DND-41 (cell line): Measurements from ENCODE around the gene S1PR4.
"Not testable (repeated sequence)": the region's sequence is repeated elsewhere in the genome, so short reads cannot be mapped to it uniquely, and the experiment has no call there.

Source experiments
- ATAC-seq: fragments of 200-7000 bp; cut with Tn5 transposase; 3 replicates; pipeline ENCODE4 v1.9.1; 2021; ENCODE audit warnings: low read depth; ENCODE audit not compliant: insufficient read depth
- DNase-seq: peaks from one replicate; pipeline ENCODE4 v3.0.0-alpha.2; 2020
- H2AFZ ChIP-seq: 2 replicates; pipeline ENCODE4 v1.6.0; 2012; ENCODE audit warnings: low read depth, low read length
- H3K27ac ChIP-seq: 2 replicates; pipeline ENCODE4 v1.5.1; 2012; ENCODE audit warnings: low read length, inconsistent platforms
- H3K27me3 ChIP-seq: fragments of 200-600 bp; sonication (generic); 2 replicates; pipeline ENCODE4 v1.6.0; 2012; ENCODE audit warnings: low read length, mild to moderate bottlenecking, inconsistent platforms; ENCODE audit not compliant: insufficient read depth, poor library complexity
- H3K36me3 ChIP-seq: 2 replicates; pipeline ENCODE4 v1.5.1; 2012; ENCODE audit warnings: low read length, inconsistent platforms; ENCODE audit not compliant: insufficient read depth
- H3K4me1 ChIP-seq: 2 replicates; pipeline ENCODE4 v1.5.1; 2012; ENCODE audit warnings: mild to moderate bottlenecking, low read length; ENCODE audit not compliant: insufficient read depth
- H3K4me2 ChIP-seq: 2 replicates; pipeline ENCODE4 v1.6.0; 2012; ENCODE audit warnings: mild to moderate bottlenecking, moderate library complexity, low read length, inconsistent platforms; ENCODE audit not compliant: insufficient read depth
- H3K4me3 ChIP-seq, 2 experiments: fragments of 200-600 bp in 1 of 2; shearing (Covaris generic) in 1 of 2; 2 replicates each; pipeline ENCODE4 v1.5.1; 2012 to 2016; ENCODE audit warnings: inconsistent platforms in 2 of 2, low read length in 2 of 2, mild to moderate bottlenecking in 2 of 2, low read depth in 1 of 2, moderate library complexity in 1 of 2
- H3K79me2 ChIP-seq: 2 replicates; pipeline ENCODE4 v1.6.0; 2012; ENCODE audit warnings: low read length, inconsistent platforms; ENCODE audit not compliant: insufficient read depth
- H3K9ac ChIP-seq: 2 replicates; pipeline ENCODE4 v1.6.0; 2012; ENCODE audit warnings: low read depth, mild to moderate bottlenecking, inconsistent platforms, low read length, moderate library complexity
- H3K9me3 ChIP-seq: 2 replicates; pipeline ENCODE4 v1.5.1; 2012; ENCODE audit warnings: low read length, moderate library complexity, mild to moderate bottlenecking, inconsistent platforms; ENCODE audit not compliant: insufficient read depth, severe bottlenecking
- H4K20me1 ChIP-seq: 2 replicates; pipeline ENCODE4 v1.6.0; 2012; ENCODE audit warnings: low read length; ENCODE audit not compliant: insufficient read depth
- EZH2 ChIP-seq: IDR thresholded peaks from 3 replicates; pipeline ENCODE4 v1.6.1; 2012; ENCODE audit warnings: borderline replicate concordance, low read depth, mild to moderate bottlenecking, moderate library complexity, low read length, inconsistent platforms; ENCODE audit not compliant: severe bottlenecking
- TF ChIP-seq, protein P1 (sequence below): IDR thresholded peaks from 2 replicates; pipeline ENCODE4 v1.5.1; 2012; ENCODE audit warnings: borderline replicate concordance, low read length, moderate library complexity, mild to moderate bottlenecking; ENCODE audit not compliant: poor library complexity, severe bottlenecking; ENCODE audit errors: extremely low read depth

The S1PR4 gene

GRCh38 chr19:3201072-3201700, 22.6 kb downstream of the S1PR4 start:
- DNase-seq (no peak), ATAC-seq (no peak)
- H3K27ac ChIP-seq = no peak overlapping the region
- H3K9ac ChIP-seq = no peak overlapping the region
- peaks cover 76% of the 10 kb centered on the region for H3K36me3 ChIP-seq
- no peak for TF ChIP-seq EZH2
- TF ChIP-seq, protein P1, sequence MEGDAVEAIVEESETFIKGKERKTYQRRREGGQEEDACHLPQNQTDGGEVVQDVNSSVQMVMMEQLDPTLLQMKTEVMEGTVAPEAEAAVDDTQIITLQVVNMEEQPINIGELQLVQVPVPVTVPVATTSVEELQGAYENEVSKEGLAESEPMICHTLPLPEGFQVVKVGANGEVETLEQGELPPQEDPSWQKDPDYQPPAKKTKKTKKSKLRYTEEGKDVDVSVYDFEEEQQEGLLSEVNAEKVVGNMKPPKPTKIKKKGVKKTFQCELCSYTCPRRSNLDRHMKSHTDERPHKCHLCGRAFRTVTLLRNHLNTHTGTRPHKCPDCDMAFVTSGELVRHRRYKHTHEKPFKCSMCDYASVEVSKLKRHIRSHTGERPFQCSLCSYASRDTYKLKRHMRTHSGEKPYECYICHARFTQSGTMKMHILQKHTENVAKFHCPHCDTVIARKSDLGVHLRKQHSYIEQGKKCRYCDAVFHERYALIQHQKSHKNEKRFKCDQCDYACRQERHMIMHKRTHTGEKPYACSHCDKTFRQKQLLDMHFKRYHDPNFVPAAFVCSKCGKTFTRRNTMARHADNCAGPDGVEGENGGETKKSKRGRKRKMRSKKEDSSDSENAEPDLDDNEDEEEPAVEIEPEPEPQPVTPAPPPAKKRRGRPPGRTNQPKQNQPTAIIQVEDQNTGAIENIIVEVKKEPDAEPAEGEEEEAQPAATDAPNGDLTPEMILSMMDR = no peak
- no peaks in the 10 kb centered on the region for H3K4me1 ChIP-seq
- H3K4me2 ChIP-seq = no peak overlapping the region
- H3K9me3 ChIP-seq = no peaks in the 10 kb centered on the region
- no peaks in the 10 kb centered on the region for H3K27me3 ChIP-seq
- no peak overlapping the region for H3K4me3 ChIP-seq
- H3K79me2 ChIP-seq = no peaks in the 10 kb centered on the region
- no peak overlapping the region for H2AFZ ChIP-seq
- peaks cover 5% of the 10 kb centered on the region; the same call in 1 of the 2 replicates for H4K20me1 ChIP-seq

DNA sequence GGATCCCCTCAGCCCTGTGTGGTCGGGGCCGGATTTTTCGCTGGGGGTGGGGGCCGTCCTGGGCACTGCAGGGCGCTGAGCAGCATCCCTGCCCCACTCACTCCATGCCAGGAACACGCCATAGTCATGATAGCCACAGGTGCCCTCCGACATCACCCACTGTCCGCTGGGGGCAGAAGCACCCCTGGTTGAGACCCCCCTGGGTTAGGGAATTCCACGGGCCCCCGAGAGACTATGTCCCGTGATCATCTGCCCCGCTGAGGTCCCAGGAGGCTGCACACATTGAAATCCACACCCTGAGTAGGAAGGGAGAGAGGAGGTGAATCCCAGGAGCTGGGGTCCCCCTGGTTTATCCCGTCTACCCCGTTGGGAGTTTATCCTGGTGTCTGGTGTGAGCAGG, 23.3 kb downstream of the S1PR4 start:
- Histone ChIP-seq H2AFZ (no peak overlapping the region), H4K20me1 (peaks cover 5% of the 10 kb centered on the region; the same call in 1 of the 2 replicates), H3K4me1 (no peaks in the 10 kb centered on the region), H3K4me3 (no peak overlapping the region), H3K9me3 (no peaks in the 10 kb centered on the region), H3K9ac (no peak overlapping the region), H3K27ac (no peak overlapping the region), H3K79me2 (no peaks in the 10 kb centered on the region), H3K27me3 (no peaks in the 10 kb centered on the region), H3K4me2 (no peak overlapping the region), H3K36me3 (peaks cover 77% of the 10 kb centered on the region)
- no peak for ATAC-seq
- DNase-seq = no peak
- no peak for TF ChIP-seq EZH2
- TF ChIP-seq, protein P1 = no peak

- peaks cover 5% of the 10 kb centered on the region; the same call in 1 of the 2 replicates for H4K20me1 ChIP-seq
- H3K9ac ChIP-seq = no peak overlapping the region
- peaks cover 77% of the 10 kb centered on the region for H3K36me3 ChIP-seq
- H2AFZ ChIP-seq = no peak overlapping the region
- DNase-seq = no peak
- H3K4me2 ChIP-seq = no peak overlapping the region
- no peaks in the 10 kb centered on the region for H3K79me2 ChIP-seq
- no peaks in the 10 kb centered on the region for H3K4me1 ChIP-seq
- no peak overlapping the region for H3K4me3 ChIP-seq
- TF ChIP-seq, protein P1 = no peak
- no peak for TF ChIP-seq EZH2
- no peaks in the 10 kb centered on the region for H3K9me3 ChIP-seq
- no peaks in the 10 kb centered on the region for H3K27me3 ChIP-seq
- no peak for ATAC-seq
- no peak overlapping the region for H3K27ac ChIP-seq
Observed at GRCh38 chr19:3202346-3202745, 23.8 kb downstream of the S1PR4 start.

DNA sequence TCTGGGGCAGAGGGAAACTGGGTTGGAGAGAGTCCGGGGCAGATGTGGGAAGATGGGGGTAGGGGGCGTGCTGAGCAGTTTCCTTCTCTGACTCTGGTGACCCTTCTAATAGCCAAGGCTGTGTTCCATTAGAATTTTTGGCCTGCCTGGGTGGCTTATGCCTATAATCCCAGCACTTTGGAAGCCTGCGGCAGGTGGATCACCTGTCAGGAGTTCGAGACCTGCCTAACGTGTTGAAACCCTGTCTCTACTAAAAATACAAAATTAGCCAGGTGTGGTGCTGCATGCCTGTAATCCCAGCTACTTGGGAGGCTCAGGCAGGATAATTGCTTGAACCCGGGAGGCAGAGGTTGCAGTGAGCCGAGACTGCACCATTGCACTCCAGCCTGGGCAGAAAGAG, 24.3 kb downstream of the S1PR4 start:
- H3K9ac ChIP-seq, H3K9me3 ChIP-seq, H3K27me3 ChIP-seq, H3K4me1 ChIP-seq, H2AFZ ChIP-seq, H4K20me1 ChIP-seq, ATAC-seq, DNase-seq, H3K4me3 ChIP-seq, H3K27ac ChIP-seq, H3K4me2 ChIP-seq, H3K79me2 ChIP-seq: not testable (repeated sequence)
- peaks cover 82% of the 10 kb centered on the region for H3K36me3 ChIP-seq
